HG03159 (cell line): ENCODE data around the gene OR51E1.

Experiments used
- ATAC-seq: cut with Tn5 transposase; IDR thresholded peaks from one replicate; pipeline ENCODE4 v1.9.1; 2021; ENCODE audit warnings: mild to moderate bottlenecking, moderate library complexity; ENCODE audit not compliant: unreplicated experiment

OR51E1 gene, protein sequence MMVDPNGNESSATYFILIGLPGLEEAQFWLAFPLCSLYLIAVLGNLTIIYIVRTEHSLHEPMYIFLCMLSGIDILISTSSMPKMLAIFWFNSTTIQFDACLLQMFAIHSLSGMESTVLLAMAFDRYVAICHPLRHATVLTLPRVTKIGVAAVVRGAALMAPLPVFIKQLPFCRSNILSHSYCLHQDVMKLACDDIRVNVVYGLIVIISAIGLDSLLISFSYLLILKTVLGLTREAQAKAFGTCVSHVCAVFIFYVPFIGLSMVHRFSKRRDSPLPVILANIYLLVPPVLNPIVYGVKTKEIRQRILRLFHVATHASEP

DNA sequence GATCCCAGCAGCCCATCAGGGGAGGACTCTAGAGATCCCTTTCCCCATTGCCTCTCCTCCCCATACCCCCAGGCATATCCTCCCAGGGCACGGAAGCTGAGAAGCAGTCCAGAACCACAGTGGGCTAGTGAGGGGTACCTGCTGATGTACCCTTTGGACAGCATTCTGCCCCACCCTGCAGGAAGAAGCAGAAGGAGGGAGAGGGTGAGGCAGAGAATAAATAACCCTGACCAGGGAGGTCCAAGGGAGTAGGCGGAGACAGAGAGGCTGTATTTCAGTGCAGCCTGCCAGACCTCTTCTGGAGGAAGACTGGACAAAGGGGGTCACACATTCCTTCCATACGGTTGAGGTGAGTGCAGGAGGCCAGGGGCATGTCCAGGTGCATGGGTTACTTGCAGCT is at the start of gene OR51E1:
TSS of gene OR51E1 (plus strand) at position 301 of the 400 bp plus-strand sequence. CDS start 8,545 bp downstream, outside the sequence.
- ATAC-seq = no peak

GRCh38 chr11:4605057-4605456 is 38.7 kb upstream of the OR51E1 start:
- no peak for ATAC-seq

GRCh38 chr11:4606231-4607015 is 37.4 kb upstream of the OR51E1 start:
- ATAC-seq = no peak

GRCh38 chr11:4607096-4607495 is 36.7 kb upstream of the OR51E1 start:
- no peak for ATAC-seq

DNA sequence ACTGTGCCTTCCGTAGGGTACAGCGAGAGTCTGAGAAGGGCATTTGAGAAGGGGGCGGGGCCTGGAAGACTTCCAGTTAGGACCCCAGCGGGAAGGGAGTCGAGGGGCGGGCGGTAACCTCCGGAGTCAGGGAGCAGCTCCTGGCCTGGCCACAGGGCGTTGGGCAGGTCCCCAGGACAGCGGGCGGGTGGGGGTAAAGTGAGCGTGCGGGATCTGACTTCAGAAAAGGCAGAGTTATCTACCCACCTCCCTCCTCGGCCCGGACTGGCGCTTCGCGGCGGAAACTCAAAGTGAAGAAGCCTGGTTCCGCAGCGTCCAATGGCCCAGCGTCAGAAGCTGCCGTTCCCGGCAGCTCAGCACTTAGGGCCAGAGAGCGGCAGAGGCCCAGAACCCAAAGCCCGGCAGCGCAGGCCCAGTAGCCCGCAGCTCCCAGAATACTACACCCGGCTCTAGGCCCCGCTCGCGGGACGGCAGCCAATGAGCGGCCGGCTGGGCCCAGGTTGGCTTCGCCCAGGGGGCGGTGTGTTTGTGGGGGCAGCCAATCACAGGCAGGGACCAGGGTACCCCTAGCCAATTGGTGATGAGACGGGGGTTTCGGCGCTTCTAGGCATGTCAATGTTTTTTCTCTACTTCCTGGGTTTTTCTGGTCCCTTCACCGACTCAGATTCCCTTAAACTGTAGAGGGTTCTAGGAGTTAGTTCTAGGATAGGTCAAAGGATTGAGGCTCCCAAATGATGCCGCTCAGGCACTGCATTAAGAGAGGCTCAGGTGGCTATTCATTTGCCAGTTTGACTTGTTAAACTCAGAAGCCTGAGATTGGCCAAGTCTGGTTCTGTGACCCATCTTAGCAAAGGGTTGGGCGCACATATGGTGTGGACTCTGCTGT is 35.8 kb upstream of the OR51E1 start, which contains the start of gene TRIM68:
TSS of gene TRIM68 (minus strand) at position 451 of the 886 bp plus-strand sequence. CDS start 2,727 bp downstream, outside the sequence.
- peak; percentile 100 for ATAC-seq

DNA sequence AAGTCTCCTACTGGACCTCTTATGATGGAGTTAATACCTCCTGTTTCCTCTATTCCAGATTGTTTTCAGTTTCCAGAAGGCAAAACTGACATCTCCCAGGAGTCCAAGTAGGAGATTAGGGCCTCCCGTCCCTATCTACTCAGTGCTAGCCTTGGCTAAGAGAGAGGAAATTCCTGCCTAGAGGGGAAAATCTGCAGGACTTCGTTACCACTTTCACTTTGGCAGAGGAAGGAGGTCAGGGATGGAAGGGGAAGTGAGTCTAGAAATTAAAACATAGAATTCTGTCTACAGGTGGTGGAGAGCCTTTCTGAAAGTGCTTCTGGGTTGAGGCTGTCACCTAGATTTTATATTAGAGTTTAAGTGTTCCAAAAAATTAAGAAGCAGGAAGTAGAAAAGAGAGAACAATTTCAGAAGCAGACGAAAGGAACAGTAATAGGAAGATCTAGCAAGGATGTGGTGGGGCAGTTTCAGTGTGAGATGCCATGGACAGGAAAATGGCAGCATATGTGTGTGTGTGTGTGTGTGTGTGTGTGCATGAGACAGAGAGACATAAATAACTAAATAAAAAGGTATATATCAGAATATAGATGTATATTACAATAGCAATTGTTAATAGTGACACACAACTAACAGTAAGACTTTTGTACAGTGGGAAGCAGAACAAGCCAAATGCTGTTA is 33.4 kb upstream of the OR51E1 start:
- ATAC-seq = no peak

DNA sequence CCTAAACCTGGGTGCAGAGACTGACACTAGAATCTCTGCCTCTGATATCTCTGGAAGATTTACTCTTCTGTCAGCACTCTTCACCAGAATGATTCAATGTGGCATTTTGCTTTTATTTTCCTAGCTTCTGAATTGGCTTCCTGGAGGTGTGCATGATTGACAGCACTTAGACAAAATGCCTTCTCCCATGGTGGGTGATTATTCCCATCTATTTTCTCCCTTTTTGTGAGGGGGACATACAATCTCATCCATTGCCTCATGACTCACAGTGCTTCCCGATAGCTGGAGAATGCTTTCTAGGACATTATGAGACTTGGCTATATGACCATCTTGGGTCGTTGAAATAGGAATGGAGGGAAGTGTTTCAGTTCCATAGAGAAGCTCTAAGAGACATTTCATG is 31.8 kb upstream of the OR51E1 start:
- ATAC-seq = no peak

DNA sequence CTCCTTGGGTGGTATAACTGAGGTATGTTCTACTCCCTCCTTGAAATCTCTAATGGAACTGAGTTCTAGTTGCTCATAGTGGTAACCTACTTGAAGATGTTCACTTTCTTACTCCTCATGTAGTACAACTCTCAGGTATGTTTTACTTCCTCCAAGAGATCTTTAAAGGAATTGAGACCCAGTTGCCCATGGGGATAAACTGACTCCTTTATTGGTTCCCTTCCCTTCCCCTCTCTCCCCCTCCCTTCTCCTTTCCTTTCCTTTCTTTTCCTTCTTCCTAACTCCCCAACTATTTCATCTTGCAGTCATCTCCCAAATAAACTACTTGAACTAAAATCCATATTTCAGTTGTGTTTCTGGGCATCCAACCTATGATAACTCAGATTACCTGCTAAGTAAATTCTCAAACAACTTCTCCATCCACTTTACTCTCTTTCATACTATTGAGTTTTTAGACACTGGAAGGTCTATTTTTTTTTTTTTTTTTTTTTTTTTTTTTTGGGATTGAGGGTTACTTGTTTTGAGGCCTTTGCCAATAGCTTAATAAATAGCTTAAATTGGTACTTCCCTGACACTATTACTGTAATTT is 27.8 kb upstream of the OR51E1 start:
- no peak for ATAC-seq

- no peak for ATAC-seq
Measured at GRCh38 chr11:4619514-4619913, 24.3 kb upstream of the OR51E1 start.

DNA sequence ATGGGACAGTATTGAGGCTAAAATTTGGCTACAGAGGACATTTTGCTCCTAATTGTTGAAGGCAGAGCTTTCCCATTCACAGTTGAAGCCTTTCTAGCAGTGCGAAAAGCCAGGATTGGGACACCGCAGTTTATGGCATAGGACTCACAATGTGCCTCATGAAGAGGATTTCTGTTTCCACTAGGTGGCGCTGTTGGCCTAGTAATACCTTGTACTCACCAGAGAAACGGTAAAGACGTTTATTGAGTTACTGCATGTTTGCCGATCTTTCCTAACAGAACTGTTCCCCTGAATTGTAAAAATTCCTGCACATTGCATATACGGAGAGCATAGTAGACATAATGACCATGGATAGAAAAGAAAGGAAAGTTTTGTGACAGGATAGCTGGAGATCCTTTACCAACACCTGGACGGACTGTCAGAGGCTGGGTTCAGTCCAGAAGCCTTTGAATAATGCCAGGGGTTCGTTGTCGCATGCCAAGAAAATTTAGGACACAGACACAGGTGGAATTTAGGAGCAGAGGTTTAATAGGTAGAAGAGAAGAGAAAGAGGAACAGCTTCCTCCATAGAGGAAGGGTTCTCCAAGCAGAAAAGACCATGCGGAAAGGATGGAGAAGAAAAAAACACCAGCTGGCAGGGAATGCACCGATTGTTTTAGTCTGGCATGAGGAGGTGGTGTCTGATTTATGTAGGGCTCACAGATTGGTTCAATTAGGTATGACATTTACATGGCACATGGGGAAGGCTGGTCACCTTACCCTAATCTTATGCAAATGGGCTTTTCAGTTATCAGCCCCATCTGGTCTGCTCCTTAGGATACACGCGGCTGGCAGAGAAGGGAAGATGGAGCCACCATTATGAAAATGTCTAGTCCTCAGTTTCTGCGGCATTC is 17.3 kb upstream of the OR51E1 start:
- no peak for ATAC-seq

DNA sequence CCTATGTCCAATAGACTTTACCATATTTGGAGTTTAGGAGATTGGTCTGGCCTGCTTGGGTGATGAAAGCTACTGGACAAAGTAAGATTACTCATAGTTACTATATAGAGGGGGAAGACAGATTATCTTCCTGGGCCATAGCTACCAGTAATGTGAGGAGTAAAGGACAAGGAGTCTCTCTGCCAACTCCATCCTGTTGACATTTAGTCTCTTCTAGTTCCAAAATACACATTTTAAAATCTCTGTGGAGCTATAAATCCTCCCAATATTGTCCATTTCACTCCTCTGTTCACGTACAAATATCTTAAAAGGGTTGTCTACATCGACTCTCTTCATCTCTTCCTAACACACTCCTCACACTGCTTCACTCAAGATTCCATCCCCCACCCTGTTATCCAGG is 7.6 kb upstream of the OR51E1 start:
- ATAC-seq = no peak

GRCh38 chr11:4636962-4637661 is 6.7 kb upstream of the OR51E1 start, which contains the start of gene OR51D1:
OR51D1 (plus strand) TSS chr11:4637477; CDS start chr11:4639791, 2,314 bp downstream.
- ATAC-seq = peak; percentile 95

- ATAC-seq = no peak
Measured at GRCh38 chr11:4637662-4638047, 6.1 kb upstream of the OR51E1 start.

DNA sequence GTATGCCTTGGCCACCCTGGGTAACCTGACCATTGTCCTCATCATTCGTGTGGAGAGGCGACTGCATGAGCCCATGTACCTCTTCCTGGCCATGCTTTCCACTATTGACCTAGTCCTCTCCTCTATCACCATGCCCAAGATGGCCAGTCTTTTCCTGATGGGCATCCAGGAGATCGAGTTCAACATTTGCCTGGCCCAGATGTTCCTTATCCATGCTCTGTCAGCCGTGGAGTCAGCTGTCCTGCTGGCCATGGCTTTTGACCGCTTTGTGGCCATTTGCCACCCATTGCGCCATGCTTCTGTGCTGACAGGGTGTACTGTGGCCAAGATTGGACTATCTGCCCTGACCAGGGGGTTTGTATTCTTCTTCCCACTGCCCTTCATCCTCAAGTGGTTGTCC is 3.9 kb upstream of the OR51E1 start:
- ATAC-seq = no peak

DNA sequence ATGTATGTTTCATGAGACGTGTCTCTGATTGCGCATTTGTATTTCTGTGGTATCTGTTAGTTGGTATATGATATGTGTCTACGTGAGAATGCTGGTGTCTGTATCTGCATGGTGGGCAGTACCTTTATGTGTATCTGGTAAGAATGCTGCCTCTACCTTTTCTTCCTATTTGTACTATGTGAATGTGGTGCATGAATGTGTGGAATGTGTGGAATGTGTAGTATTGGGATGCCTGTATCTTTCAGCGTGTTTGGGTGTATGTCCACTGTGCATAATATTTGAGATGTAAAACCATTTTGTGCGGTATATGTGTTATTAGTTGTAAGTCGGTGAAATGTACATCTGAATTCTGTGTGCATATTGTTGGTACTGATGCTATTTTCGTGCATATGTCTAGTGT is 2.3 kb upstream of the OR51E1 start:
- no peak for ATAC-seq

DNA sequence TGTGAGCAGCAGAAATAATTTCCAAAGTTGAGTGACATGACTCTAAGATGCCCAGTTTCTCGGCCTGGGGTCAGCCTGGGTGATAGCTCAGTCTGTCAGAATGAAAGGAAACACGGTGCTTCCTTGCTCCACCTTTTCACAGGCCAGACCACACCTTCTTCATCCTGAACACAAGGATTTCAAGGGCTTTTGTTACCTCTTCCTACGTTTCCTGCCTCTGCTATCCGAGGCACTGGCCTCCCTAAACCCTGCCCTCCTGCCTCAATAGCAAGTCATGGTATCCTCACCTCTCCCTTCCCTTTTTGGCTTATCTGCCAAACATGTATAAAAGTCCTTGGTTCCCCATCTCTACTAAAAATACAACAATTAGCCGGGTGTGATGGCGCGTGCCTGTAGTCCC is 1.7 kb upstream of the OR51E1 start:
- ATAC-seq = no peak

- ATAC-seq = no peak
Measured at GRCh38 chr11:4643076-4643475, 706 bp upstream of the OR51E1 start.

- ATAC-seq = no peak
Measured at GRCh38 chr11:4644233-4644632, 451 bp downstream of the OR51E1 start.

DNA sequence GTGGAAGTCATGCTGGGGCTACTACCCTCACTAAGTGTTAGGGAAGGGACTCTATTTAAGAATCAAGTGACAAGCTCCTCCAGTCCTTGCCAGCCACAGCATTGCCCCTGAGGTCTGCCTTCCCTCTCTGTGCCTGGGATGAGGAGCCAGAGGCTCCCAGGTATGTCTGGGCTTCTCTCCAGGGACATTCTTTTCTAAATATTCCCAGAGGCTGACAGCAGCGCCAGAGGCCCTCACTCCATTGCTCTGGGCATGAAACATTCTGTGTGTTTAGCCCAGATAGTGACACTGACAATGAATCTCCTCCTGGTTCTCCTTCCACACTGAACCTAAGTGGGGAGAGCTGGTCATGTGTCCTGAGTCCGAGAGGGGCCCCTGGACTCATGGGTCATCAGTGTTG is 2.2 kb downstream of the OR51E1 start:
- ATAC-seq = no peak
